K562 (cell line): Measurements from ENCODE around the gene PHACTR3. TPM values are rescaled to one million over a fixed set of nuclear protein-coding genes. Genes with fewer than 3 reads are reported as not detected.

ENCODE experiments used
- ATAC-seq: fragments of 200-7000 bp; cut with Tn5 transposase; 3 replicates; pipeline ENCODE4 v1.9.1; 2020; ENCODE audit warnings: moderate library complexity
- BruUV-seq: library from RNA; stranded (reverse); fragments of 400-500 nt; replicated peaks from 2 replicates; lab custom pipeline; 2021; lab: Mats Ljungman, UMichigan
- CTCF ChIA-PET: fragments of 300-600 bp; formaldehyde crosslinking; extraction: SDS; loops from one replicate; lab custom pipeline; 2021; ENCODE audit warnings: low intra/inter-chr PET ratio; lab: Yijun Ruan, JAX
- POLR2A ChIA-PET: fragments of 300-600, 350-650 bp; sonication (Branson Sonifier 250); formaldehyde crosslinking; extraction: SDS; loops from one replicate; lab custom pipeline; 2021; ENCODE audit warnings: antibody characterized with exemption, inconsistent platforms; lab: Yijun Ruan, JAX
- DNase-seq, 4 experiments: peaks; one replicate each; pipeline versions ENCODE4 v3.0.0 to v3.0.0-alpha.2; 2011 to 2018; ENCODE audit warnings: low spot score in 3 of 4, mixed read lengths in 3 of 4; ENCODE audit errors: extremely low read depth in 1 of 4
- FAIRE-seq: peaks from 2 replicates; lab custom pipeline; 2011; peaks lifted over from hg19 to GRCh38; lab: Jason Lieb, UNC
- H2AFZ ChIP-seq: 2 replicates; pipeline ENCODE4 v1.6.0; 2011; ENCODE audit warnings: low read depth, low read length, control low read depth, inconsistent platforms
- H3K27ac ChIP-seq: fragments of 200-600 bp; 3 replicates; pipeline ENCODE4 v1.8.0; 2011; ENCODE audit warnings: low read depth, mild to moderate bottlenecking, control low read depth, inconsistent platforms, low read length, moderate library complexity, mixed read lengths; ENCODE audit errors: extremely low read depth
- H3K27me3 ChIP-seq, 2 experiments: fragments of 300-600 bp in 1 of 2; 2 replicates in 1 of 2; 3 replicates in 1 of 2; pipeline versions ENCODE4 v1.6.0 to v1.8.0; 2011; ENCODE audit warnings: inconsistent platforms in 2 of 2, low read length in 2 of 2, mild to moderate bottlenecking in 1 of 2, mixed read lengths in 1 of 2, moderate library complexity in 1 of 2; ENCODE audit not compliant: control insufficient read depth in 2 of 2, insufficient read depth in 2 of 2
- H3K36me3 ChIP-seq: fragments of 300-600 bp; 3 replicates; pipeline ENCODE4 v1.8.0; 2011; ENCODE audit warnings: mild to moderate bottlenecking, low read length, inconsistent platforms; ENCODE audit not compliant: control insufficient read depth, insufficient read depth
- H3K4me1 ChIP-seq, 2 experiments: fragments of 200-600 bp in 1 of 2; replicated peaks in 1 of 2; 2 replicates in 1 of 2; 3 replicates in 1 of 2; pipeline versions ENCODE4 v1.5.1 to v1.8.0; 2011; ENCODE audit warnings: inconsistent platforms in 2 of 2, low read length in 2 of 2, mild to moderate bottlenecking in 1 of 2, mixed read lengths in 1 of 2, moderate library complexity in 1 of 2; ENCODE audit not compliant: control insufficient read depth in 2 of 2, insufficient read depth in 2 of 2
- H3K4me2 ChIP-seq: 2 replicates; pipeline ENCODE4 v1.6.1; 2011; ENCODE audit warnings: low read length, control low read depth, inconsistent platforms, mixed read lengths; ENCODE audit not compliant: insufficient read depth
- H3K4me3 ChIP-seq: fragments of 200-600 bp; sonication (generic), shearing (Covaris generic); 2 replicates; pipeline ENCODE4 v1.5.1; 2016; ENCODE audit warnings: control low read depth, inconsistent platforms
- H3K79me2 ChIP-seq: fragments of 200-600 bp; 3 replicates; pipeline ENCODE4 v1.8.0; 2011; ENCODE audit warnings: low read length, inconsistent platforms; ENCODE audit not compliant: control insufficient read depth, insufficient read depth
- H3K9ac ChIP-seq, 2 experiments: 2 replicates each; pipeline versions ENCODE4 v1.6.0 to v1.6.1; 2011; ENCODE audit warnings: low read depth in 2 of 2, low read length in 2 of 2, control low read depth in 1 of 2, inconsistent platforms in 1 of 2, mild to moderate bottlenecking in 1 of 2, mixed read lengths in 1 of 2; ENCODE audit not compliant: insufficient read depth in 1 of 2
- H3K9me1 ChIP-seq: one replicate; pipeline ENCODE4 v1.6.0; 2011; ENCODE audit warnings: inconsistent platforms, mild to moderate bottlenecking, low read length, moderate library complexity; ENCODE audit not compliant: control insufficient read depth, insufficient read depth
- H3K9me3 ChIP-seq: replicated peaks from 2 replicates; pipeline ENCODE4 v1.5.1; 2011; ENCODE audit warnings: low read depth, low read length, inconsistent platforms; ENCODE audit not compliant: control insufficient read depth, insufficient read depth
- H4K20me1 ChIP-seq: replicated peaks from 2 replicates; pipeline ENCODE4 v1.6.1; 2011; ENCODE audit warnings: low read length, inconsistent platforms, mixed read lengths; ENCODE audit not compliant: control insufficient read depth, insufficient read depth
- CC2D1A ChIP-seq: fragments of 450-650 bp; IDR thresholded peaks from 2 replicates; pipeline ENCODE4 v1.6.1; 2017; ENCODE audit warnings: mild to moderate bottlenecking
- EGR1 ChIP-seq: fragments of 450-650 bp; conservative IDR thresholded peaks from 2 replicates; pipeline ENCODE4 v1.6.1; 2017; ENCODE audit warnings: mild to moderate bottlenecking
- FUS ChIP-seq: fragments of 200-400 bp; formaldehyde crosslinking; optimal IDR thresholded peaks from 2 replicates; pipeline ENCODE3; 2017; ENCODE audit warnings: low read depth, low read length
- HNRNPH1 ChIP-seq: fragments of 200-400 bp; formaldehyde crosslinking; optimal IDR thresholded peaks from 2 replicates; pipeline ENCODE3; 2017; ENCODE audit warnings: low read depth, mild to moderate bottlenecking, low read length, moderate library complexity
- KDM4B ChIP-seq, 2 experiments: fragments of 450-650 bp in 1 of 2; sonication (generic) in 1 of 2; IDR thresholded peaks; 2 replicates each; pipeline ENCODE4 v1.6.1; 2016 to 2017; ENCODE audit warnings: borderline replicate concordance in 2 of 2, antibody characterized with exemption in 1 of 2, low read depth in 1 of 2, mild to moderate bottlenecking in 1 of 2
- KLF6 ChIP-seq: fragments of 250-450 bp; sonication (Bioruptor Pico); IDR thresholded peaks from 2 replicates; pipeline ENCODE4 v1.4.0; 2020; ENCODE audit warnings: mild to moderate bottlenecking, moderate library complexity, borderline replicate concordance
- POLR2AphosphoS2 ChIP-seq: IDR thresholded peaks from 2 replicates; pipeline ENCODE4 v1.6.1; 2012; ENCODE audit warnings: low read length, improper control_type of control experiment
- PTBP1 ChIP-seq: fragments of 200-400 bp; formaldehyde crosslinking; IDR thresholded peaks from 2 replicates; pipeline ENCODE4 v1.6.1; 2017; ENCODE audit warnings: low read depth, low read length
- TBP ChIP-seq: optimal IDR thresholded peaks from 2 replicates; pipeline ENCODE3; 2011; ENCODE audit warnings: low read depth, low read length, improper control_type of control experiment
- XRCC3 ChIP-seq: fragments of 450-650 bp; IDR thresholded peaks from 2 replicates; pipeline ENCODE4 v1.6.1; 2017; ENCODE audit warnings: mild to moderate bottlenecking, moderate library complexity
- ZBTB17 ChIP-seq: fragments of 450-650 bp; formaldehyde crosslinking; IDR thresholded peaks from 2 replicates; pipeline ENCODE4 v1.4.0; 2020; ENCODE audit warnings: mild to moderate bottlenecking
- ZNF436 ChIP-seq: fragments of 250-450, 450-650 bp; sonication (Bioruptor Pico); formaldehyde crosslinking; IDR thresholded peaks from 2 replicates; pipeline ENCODE4 v1.7.0; 2020; ENCODE audit warnings: mild to moderate bottlenecking
- WGBS: fragments of 100-300 bp; shearing (Covaris generic); methylation state at CpG from one replicate; pipeline ENCODE4 v1.1.6; 2016; ENCODE audit warnings: low coverage, mixed read lengths; ENCODE audit not compliant: insufficient coverage; ENCODE audit errors: missing lambda C conversion rate; 5-methylcytosine and 5-hydroxymethylcytosine counted together
- in situ Hi-C: fragments of 300-500 bp; cut with MboI; formaldehyde crosslinking; loops from 4 replicates; pipeline ENCODE4 v1.15.0; 2018; ENCODE audit warnings: inconsistent platforms, mixed read lengths
- intact Hi-C: fragments of 100-400 bp; cut with micrococcal nuclease; formaldehyde crosslinking; loops from 2 replicates; pipeline ENCODE4 v1.14.2; 2022
- polyA plus RNA-seq, 8 experiments: library from polyadenylated mRNA; depleted of rRNA in 4 of 8; stranded (reverse) in 5 of 8; unstranded in 3 of 8; fragments of >200 nt; fragmentation: Nextera tagmentation in 2 of 8; fragmentation: Illumina TruSeq in 1 of 8; extraction: Ambion mirVana in 2 of 8; extraction: Trizol in 1 of 8; gene quantifications; 2 replicates each; pipeline versions ENCODE4 v1.2.1 to v1.2.3, GENCODE V29; 2011 to 2014; ENCODE audit warnings: inconsistent platforms in 1 of 8, missing spikeins in 1 of 8
- total RNA-seq, 7 experiments: library from RNA; depleted of rRNA in 6 of 7; stranded (reverse); fragments of >200 nt in 6 of 7; fragmentation: Illumina TruSeq in 2 of 7; extraction: Trizol in 2 of 7; gene quantifications; 2 replicates each; pipeline versions ENCODE4 v1.2.1 to v1.2.3, GENCODE V29; 2011 to 2021; ENCODE audit warnings: low replicate concordance in 1 of 7
- TF ChIP-seq, protein P1 (sequence below): fragments of 250-450 bp; sonication (Bioruptor Pico); IDR thresholded peaks from 2 replicates; pipeline ENCODE4 v1.4.0; 2020; ENCODE audit warnings: mild to moderate bottlenecking, moderate library complexity
- TF ChIP-seq, protein P2 (sequence below): sonication (generic); formaldehyde crosslinking; IDR thresholded peaks from 2 replicates; pipeline ENCODE4 v1.8.1; 2023; ENCODE audit warnings: missing genetic modification reagents, mild to moderate bottlenecking, borderline replicate concordance
- TF ChIP-seq, protein P3 (sequence below): fragments of 250-450 bp; sonication (Bioruptor Pico); IDR thresholded peaks from 2 replicates; pipeline ENCODE4 v1.5.0; 2021

Gene PHACTR3
- total and polyA plus RNA-seq, 9 of the 15 experiments (the other 6 are each of a cell fraction or from before 2014, with no cell fraction given), result not detected

DNA sequence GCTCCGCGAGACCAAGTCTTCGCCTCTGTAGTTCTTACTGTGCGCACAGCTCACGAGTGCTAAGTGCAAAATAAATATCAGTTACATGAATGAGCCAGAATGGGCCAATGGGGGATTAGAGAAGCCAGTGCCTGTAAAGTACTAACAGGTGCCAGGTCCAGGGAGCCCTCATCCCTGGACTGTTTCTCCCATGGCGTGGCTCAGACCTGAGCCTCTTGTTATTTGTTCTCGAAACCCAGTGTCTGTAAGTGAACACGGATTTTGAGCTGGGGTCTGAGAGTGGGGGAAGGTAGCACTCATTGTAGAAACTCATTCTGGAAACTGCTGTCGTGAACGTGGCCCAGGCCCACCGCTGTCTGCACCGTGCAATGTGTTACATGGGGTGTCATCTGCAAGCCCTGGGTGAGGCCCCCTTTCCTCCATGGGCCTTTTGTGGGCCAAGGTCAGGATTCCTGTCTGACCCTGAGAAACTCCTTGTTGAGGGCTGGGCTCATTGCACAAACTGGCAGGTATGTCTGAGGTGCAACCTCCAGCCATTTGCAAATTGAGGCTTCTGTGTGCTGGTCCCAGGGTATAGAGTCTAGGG is 174.4 kb downstream of the PHACTR3 start:
- H3K27me3 ChIP-seq, result peaks cover 0 to 5% of the 10 kb centered on the region in 2 experiments; a peak in 2 of 5 replicates
- in situ Hi-C loops, result no loop called here
- H3K4me1 ChIP-seq, result no peaks in the 10 kb centered on the region
- no TSS peak for BruUV-seq
- H2AFZ ChIP-seq, result no peak overlapping the region
- H3K9me1 ChIP-seq, result no peaks in the 10 kb centered on the region
- ChIA-PET CTCF (no interaction called here), POLR2A (no interaction called here)
- no peaks in the 10 kb centered on the region for H3K79me2 ChIP-seq
- H4K20me1 ChIP-seq, result 0 out of 2 replicates have a peak, but pooled peaks cover 4% of the 10 kb centered on the region
- intact Hi-C loops, result no loop called here
- H3K27ac ChIP-seq, result no peak overlapping the region
- H3K4me2 ChIP-seq, result no peak overlapping the region
- H3K4me3 ChIP-seq, result no peak overlapping the region
- TF ChIP-seq, protein P1, sequence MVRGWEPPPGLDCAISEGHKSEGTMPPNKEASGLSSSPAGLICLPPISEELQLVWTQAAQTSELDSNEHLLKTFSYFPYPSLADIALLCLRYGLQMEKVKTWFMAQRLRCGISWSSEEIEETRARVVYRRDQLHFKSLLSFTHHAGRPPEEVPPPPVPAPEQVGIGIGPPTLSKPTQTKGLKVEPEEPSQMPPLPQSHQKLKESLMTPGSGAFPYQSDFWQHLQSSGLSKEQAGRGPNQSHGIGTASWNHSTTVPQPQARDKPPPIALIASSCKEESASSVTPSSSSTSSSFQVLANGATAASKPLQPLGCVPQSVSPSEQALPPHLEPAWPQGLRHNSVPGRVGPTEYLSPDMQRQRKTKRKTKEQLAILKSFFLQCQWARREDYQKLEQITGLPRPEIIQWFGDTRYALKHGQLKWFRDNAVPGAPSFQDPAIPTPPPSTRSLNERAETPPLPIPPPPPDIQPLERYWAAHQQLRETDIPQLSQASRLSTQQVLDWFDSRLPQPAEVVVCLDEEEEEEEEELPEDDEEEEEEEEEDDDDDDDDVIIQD (CRISPR knock-in tag), result no peak
- TF ChIP-seq KLF6 (CRISPR knock-in tag) (no peak), EGR1 (no peak), CC2D1A (no peak), XRCC3 (no peak), ZNF436 (CRISPR knock-in tag) (no peak), TBP (no peak), ZBTB17 (no peak), PTBP1 (no peak), POLR2AphosphoS2 (no peak), FUS (no peak), HNRNPH1 (no peak), KDM4B (IDR thresholded peaks at IDR 0.05; ENCODE audit: borderline replicate concordance in 2 of 2, low read depth in 1 of 2) (no peak)
- TF ChIP-seq, protein P2, sequence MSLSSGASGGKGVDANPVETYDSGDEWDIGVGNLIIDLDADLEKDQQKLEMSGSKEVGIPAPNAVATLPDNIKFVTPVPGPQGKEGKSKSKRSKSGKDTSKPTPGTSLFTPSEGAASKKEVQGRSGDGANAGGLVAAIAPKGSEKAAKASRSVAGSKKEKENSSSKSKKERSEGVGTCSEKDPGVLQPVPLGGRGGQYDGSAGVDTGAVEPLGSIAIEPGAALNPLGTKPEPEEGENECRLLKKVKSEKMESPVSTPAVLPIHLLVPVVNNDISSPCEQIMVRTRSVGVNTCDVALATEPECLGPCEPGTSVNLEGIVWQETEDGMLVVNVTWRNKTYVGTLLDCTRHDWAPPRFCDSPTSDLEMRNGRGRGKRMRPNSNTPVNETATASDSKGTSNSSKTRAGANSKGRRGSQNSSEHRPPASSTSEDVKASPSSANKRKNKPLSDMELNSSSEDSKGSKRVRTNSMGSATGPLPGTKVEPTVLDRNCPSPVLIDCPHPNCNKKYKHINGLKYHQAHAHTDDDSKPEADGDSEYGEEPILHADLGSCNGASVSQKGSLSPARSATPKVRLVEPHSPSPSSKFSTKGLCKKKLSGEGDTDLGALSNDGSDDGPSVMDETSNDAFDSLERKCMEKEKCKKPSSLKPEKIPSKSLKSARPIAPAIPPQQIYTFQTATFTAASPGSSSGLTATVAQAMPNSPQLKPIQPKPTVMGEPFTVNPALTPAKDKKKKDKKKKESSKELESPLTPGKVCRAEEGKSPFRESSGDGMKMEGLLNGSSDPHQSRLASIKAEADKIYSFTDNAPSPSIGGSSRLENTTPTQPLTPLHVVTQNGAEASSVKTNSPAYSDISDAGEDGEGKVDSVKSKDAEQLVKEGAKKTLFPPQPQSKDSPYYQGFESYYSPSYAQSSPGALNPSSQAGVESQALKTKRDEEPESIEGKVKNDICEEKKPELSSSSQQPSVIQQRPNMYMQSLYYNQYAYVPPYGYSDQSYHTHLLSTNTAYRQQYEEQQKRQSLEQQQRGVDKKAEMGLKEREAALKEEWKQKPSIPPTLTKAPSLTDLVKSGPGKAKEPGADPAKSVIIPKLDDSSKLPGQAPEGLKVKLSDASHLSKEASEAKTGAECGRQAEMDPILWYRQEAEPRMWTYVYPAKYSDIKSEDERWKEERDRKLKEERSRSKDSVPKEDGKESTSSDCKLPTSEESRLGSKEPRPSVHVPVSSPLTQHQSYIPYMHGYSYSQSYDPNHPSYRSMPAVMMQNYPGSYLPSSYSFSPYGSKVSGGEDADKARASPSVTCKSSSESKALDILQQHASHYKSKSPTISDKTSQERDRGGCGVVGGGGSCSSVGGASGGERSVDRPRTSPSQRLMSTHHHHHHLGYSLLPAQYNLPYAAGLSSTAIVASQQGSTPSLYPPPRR (CRISPR knock-in tag), result no peak
- TF ChIP-seq, protein P3, sequence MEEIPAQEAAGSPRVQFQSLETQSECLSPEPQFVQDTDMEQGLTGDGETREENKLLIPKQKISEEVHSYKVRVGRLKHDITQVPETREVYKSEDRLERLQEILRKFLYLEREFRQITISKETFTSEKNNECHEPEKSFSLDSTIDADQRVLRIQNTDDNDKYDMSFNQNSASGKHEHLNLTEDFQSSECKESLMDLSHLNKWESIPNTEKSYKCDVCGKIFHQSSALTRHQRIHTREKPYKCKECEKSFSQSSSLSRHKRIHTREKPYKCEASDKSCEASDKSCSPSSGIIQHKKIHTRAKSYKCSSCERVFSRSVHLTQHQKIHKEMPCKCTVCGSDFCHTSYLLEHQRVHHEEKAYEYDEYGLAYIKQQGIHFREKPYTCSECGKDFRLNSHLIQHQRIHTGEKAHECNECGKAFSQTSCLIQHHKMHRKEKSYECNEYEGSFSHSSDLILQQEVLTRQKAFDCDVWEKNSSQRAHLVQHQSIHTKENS (CRISPR knock-in tag), result no peak
- WGBS, result under 1% methylated on average over 12 of the region's 12 CpGs
- no peak for DNase-seq
- ATAC-seq, result no peak
- FAIRE-seq, result no peak
- no peaks in the 10 kb centered on the region for H3K9me3 ChIP-seq
- H3K9ac ChIP-seq, result no peak overlapping the region
- H3K36me3 ChIP-seq, result no peaks in the 10 kb centered on the region
